Kidney (tissue), 14 donors: Measurements from ENCODE around the gene INO80. TPM values are rescaled to one million over a fixed set of nuclear protein-coding genes. Genes with fewer than 3 reads are reported as not detected.

Experiments used
- DNase-seq, 5 donors: peaks; one replicate each; pipeline ENCODE4 v3.0.0-alpha.2; 2013 to 2020
- FAIRE-seq: peaks from 2 replicates; lab custom pipeline; 2012; peaks lifted over from hg19 to GRCh38; lab: Jason Lieb, UNC
- H3K27ac ChIP-seq, 2 donors: one replicate each; pipeline ENCODE4 v1.7.0; 2013; ENCODE audit warnings: low read depth in 2 of 2, low read length in 2 of 2, inconsistent platforms in 1 of 2
- H3K27me3 ChIP-seq: one replicate; pipeline ENCODE4 v1.7.1; 2013; ENCODE audit warnings: low read length, inconsistent platforms; ENCODE audit not compliant: control insufficient read depth, insufficient read depth
- H3K36me3 ChIP-seq, 3 donors: one replicate each; pipeline versions ENCODE4 v1.7.0 to v1.7.1; 2013; ENCODE audit warnings: low read length in 3 of 3, control low read depth in 1 of 3, inconsistent platforms in 1 of 3; ENCODE audit not compliant: insufficient read depth in 3 of 3, control insufficient read depth in 2 of 3
- H3K4me1 ChIP-seq, 3 donors: one replicate each; pipeline versions ENCODE4 v1.7.0 to v1.7.1; 2013; ENCODE audit warnings: low read length in 3 of 3, inconsistent platforms in 1 of 3, low read depth in 1 of 3; ENCODE audit not compliant: control insufficient read depth in 2 of 3, insufficient read depth in 2 of 3
- H3K4me3 ChIP-seq, 3 donors: one replicate each; pipeline versions ENCODE4 v1.7.0 to v1.8.1; 2013; ENCODE audit warnings: low read length in 3 of 3, control low read depth in 1 of 3, inconsistent platforms in 1 of 3
- H3K9ac ChIP-seq, 3 donors: one replicate each; pipeline versions ENCODE4 v1.7.0 to v1.7.1; 2013; ENCODE audit warnings: low read length in 3 of 3, control low read depth in 1 of 3, inconsistent platforms in 1 of 3
- H3K9me3 ChIP-seq, 3 donors: one replicate each; pipeline versions ENCODE4 v1.7.0 to v1.7.1; 2013; ENCODE audit warnings: low read length in 3 of 3, control low read depth in 1 of 3, inconsistent platforms in 1 of 3; ENCODE audit not compliant: control insufficient read depth in 2 of 3, insufficient read depth in 1 of 3
- intact Hi-C: fragments of 100-400 bp; cut with DNase I; formaldehyde crosslinking; loops from one replicate; pipeline ENCODE4 v1.11.1; 2022
- polyA plus RNA-seq: library from polyadenylated mRNA; stranded (reverse); fragments of 350-450 nt; fragmentation: Illumina TruSeq; extraction: RNeasy Lipid Tissue Mini Kit (QIAGEN cat#74804); gene quantifications from one replicate; pipeline ENCODE4 v1.2.3, GENCODE V29; 2014; ENCODE audit warnings: low read depth, low replicate concordance; ENCODE audit not compliant: insufficient read depth
- total RNA-seq: library from RNA; stranded (reverse); fragmentation: NEBNext Ultra II Directional; extraction: Animal tissue kit (Norgen Biotek cat#: 25700); gene quantifications from one replicate; pipeline ENCODE4 v1.2.1, GENCODE V29; 2021
- TF ChIP-seq, protein P1 (sequence below): IDR thresholded peaks from 3 replicates; pipeline ENCODE4 v1.5.1; 2012; ENCODE audit warnings: mild to moderate bottlenecking, moderate library complexity, borderline replicate concordance; ENCODE audit not compliant: insufficient read depth; ENCODE audit errors: extremely low read depth
- donor health status: control.
- donor health status: control.
- donor health status: control.
- donor health status: control.
- donor health status: control.
- donor health status: DM: yes; HTN: yes; CAD: no.
- donor health status: Normal renal cell carcinoma (clear cell type).

The INO80 gene
- total and polyA plus RNA-seq, 2 donors from 2014 or later: 6.0 to 27.3 TPM

DNA sequence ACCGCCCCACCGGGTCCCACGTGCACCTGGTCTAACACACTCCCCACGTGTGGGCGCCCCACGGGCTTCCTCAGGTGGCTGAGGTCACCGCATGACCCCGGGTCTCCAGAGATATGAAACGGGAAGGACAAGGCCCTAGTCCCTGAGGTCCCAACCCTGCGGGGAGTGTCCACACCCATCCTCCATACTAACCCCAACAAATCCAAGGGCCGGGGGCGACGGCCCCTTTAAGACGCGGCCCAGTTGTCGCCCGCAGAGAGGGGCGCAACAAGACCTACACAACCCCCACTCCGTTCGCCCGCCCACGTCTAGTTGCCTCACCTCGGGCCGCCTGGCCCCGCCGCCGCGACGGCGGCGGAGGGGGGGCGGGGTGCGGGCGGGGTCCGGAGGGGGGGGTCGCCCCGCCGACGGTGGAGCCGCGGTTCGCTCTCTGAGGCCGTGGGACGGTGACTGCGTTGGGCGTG, 396 bp downstream of the INO80 start:
- DNase-seq (peak in 4 of 5 donors; percentile 77 to 90 (median 86)), FAIRE-seq (no peak)
- TF ChIP-seq, protein P1, sequence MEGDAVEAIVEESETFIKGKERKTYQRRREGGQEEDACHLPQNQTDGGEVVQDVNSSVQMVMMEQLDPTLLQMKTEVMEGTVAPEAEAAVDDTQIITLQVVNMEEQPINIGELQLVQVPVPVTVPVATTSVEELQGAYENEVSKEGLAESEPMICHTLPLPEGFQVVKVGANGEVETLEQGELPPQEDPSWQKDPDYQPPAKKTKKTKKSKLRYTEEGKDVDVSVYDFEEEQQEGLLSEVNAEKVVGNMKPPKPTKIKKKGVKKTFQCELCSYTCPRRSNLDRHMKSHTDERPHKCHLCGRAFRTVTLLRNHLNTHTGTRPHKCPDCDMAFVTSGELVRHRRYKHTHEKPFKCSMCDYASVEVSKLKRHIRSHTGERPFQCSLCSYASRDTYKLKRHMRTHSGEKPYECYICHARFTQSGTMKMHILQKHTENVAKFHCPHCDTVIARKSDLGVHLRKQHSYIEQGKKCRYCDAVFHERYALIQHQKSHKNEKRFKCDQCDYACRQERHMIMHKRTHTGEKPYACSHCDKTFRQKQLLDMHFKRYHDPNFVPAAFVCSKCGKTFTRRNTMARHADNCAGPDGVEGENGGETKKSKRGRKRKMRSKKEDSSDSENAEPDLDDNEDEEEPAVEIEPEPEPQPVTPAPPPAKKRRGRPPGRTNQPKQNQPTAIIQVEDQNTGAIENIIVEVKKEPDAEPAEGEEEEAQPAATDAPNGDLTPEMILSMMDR: no peak
- intact Hi-C loops: no loop called here
- H3K36me3 ChIP-seq: no peaks in the 10 kb centered on the region
- H3K4me3 ChIP-seq: peak overlapping the region; percentile 82 to 98 (median 87)
- no peaks in the 10 kb centered on the region for H3K9me3 ChIP-seq
- H3K4me1 ChIP-seq: peaks cover 0 to 7% (median 3%) of the 10 kb centered on the region in 3 donors
- H3K27me3 ChIP-seq: no peaks in the 10 kb centered on the region
- H3K27ac ChIP-seq: peak overlapping the region; percentile 100
- peak overlapping the region; percentile 78 to 94 (median 88) for H3K9ac ChIP-seq

DNA sequence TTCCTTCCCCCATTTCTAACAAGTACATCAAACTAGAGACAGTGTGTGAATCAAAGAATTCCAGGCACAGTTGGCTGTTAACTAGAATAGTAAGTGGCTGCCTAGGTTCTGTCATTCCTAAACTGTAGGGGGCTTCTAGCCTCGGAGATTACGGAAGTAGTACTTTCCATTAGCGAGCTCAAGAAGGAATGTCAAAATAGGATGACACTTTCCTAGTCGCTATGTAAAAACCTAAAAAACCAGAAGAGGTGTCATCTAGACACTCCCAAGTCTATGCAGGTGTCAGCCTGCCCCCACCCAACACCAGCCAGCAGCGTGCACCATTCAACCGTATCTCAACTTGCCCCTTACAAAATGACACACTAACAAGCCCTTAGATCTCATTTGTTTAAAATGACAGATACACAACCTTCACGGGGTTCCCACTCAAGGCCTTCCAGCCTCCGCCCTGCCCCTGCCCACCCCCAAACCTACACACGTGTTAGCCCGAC, 874 bp downstream of the INO80 start:
- DNase-seq (peak in 3 of 5 donors; percentile 26 to 73 (median 54)), FAIRE-seq (no peak)

DNA sequence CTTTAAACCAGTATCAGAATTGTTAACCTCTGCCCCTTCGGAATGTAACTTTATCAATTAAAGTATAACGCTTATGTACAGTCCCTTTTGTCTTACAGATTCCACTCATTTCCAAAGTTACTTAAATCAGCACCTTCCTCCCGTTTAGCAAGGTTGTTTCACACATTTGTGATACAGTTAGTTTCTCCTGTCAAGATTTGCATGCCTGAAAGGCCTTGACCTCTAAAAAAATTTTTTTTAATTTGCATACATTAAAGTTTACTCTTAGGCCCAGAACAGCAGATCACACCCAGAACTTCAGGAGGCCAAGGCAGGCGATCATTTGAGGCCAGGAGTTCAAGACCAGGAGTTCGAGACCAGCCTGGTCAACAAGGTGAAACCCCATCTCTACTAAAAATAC, 9.1 kb downstream of the INO80 start:
- Histone ChIP-seq H3K27me3 (no peaks in the 10 kb centered on the region), H3K4me3 (no peak overlapping the region), H3K36me3 (no peaks in the 10 kb centered on the region), H3K9ac (no peak overlapping the region), H3K27ac (no peak overlapping the region), H3K4me1 (no peaks in the 10 kb centered on the region), H3K9me3 (no peaks in the 10 kb centered on the region)
- intact Hi-C loops: no loop called here
- FAIRE-seq: no peak
- no peak for DNase-seq
- TF ChIP-seq, protein P1: no peak

More for the DNA sequence above, 874 bp downstream of the INO80 start:
- no peaks in the 10 kb centered on the region for H3K36me3 ChIP-seq
- peak overlapping the region; percentile 61 to 88 (median 78) for H3K9ac ChIP-seq
- TF ChIP-seq, protein P1: no peak
- peak overlapping the region; percentile 82 to 98 (median 87) for H3K4me3 ChIP-seq
- H3K9me3 ChIP-seq: no peaks in the 10 kb centered on the region
- peak overlapping the region; percentile 100 for H3K27ac ChIP-seq
- H3K4me1 ChIP-seq: peaks cover 0 to 7% (median 3%) of the 10 kb centered on the region in 3 donors
- intact Hi-C loops: no loop called here
- no peaks in the 10 kb centered on the region for H3K27me3 ChIP-seq
